IPS-11a (cell line): ENCODE measurements around the gene CKLF.

Experiments
- H3K4me3 ChIP-seq: one replicate; pipeline ENCODE4 v1.5.1; 2013; ENCODE audit warnings: low read depth, low read length, control low read depth

CKLF gene

DNA sequence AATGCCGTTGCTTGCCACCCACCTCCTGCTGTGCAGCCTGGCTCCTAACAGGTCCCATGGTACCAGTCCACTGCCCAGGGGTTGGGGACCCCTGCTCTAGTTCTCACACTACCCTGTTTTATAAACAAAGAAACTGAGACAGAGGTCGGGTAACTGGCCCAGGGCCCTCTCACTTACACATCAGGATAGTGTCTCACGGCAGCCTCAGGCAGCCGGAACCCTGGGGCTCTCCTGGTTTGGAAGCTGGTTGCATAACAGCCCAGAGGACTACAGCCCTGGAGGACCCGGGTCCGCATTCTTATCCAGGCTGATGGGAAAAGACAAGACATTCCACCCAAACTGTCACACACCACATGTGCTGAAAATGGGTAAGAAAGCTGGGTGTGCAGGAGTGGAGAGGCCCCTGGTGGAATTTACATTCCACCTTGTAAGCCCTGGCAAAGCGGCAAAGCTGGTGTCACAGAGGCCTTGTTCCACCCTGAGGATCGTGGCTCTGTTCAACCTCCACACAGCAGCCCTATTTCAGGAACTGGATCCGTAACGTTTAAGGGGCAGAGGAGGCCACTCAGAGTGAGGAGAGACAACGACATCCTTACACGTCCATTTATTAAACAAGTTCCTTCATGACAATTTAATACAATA lies 61.9 kb downstream of the CKLF start:
- H3K4me3 ChIP-seq, result no peak overlapping the region
